Measurements from ENCODE around the gene TCEA3. TPM values are rescaled to one million over a fixed set of nuclear protein-coding genes. Genes with fewer than 3 reads are reported as not detected.

TCEA3 gene
- polyA plus RNA-seq, 3 donors = 0.26 to 0.52 TPM; not detected in 1

GRCh38 chr1:23423415-23424292 is 894 bp downstream of the TCEA3 start:
- no peak for TF ChIP-seq CTCF (IDR thresholded peaks at IDR 0.05)
- intact Hi-C loops (cut with micrococcal nuclease) = no loop called here
- no peaks in the 10 kb centered on the region for H3K79me2 ChIP-seq (ENCODE audit: insufficient read depth, low read length)
- H3K27ac ChIP-seq (ENCODE audit: low read depth in 1 of 2, low read length in 2 of 2) = no peak overlapping the region
- DNase-seq = no peak
- 16% methylated on average over 31 of the region's 46 CpGs for WGBS (ENCODE audit: insufficient coverage)
- peaks cover 0 to 17% (median 5%) of the 10 kb centered on the region in 7 donors for H3K9me3 Mint-ChIP-seq
- peaks cover 2 to 9% of the 10 kb centered on the region in 2 donors for H3K36me3 Mint-ChIP-seq
- peak overlapping the region; percentile 8 to 68 (median 18) for H3K4me3 ChIP-seq (replicated peaks in 1 of 3; ENCODE audit: low read depth in 2 of 3, low read length in 3 of 3)
- no peaks in the 10 kb centered on the region for H4K20me1 ChIP-seq (ENCODE audit: insufficient read depth, low read length)
- H3K27me3 ChIP-seq (ENCODE audit: control insufficient read depth in 2 of 2, insufficient read depth in 2 of 2, low read length in 2 of 2) = peaks cover 22 to 50% of the 10 kb centered on the region in 2 donors
- H3K4me2 ChIP-seq (replicated peaks; ENCODE audit: extremely low read depth, low read length, poor library complexity, severe bottlenecking) = peak overlapping the region; percentile 59
- H3K27me3 Mint-ChIP-seq (ENCODE audit: low read depth in 3 of 3) = peaks cover 39 to 55% (median 53%) of the 10 kb centered on the region in 3 donors
- H3K36me3 ChIP-seq (replicated peaks in 1 of 2; ENCODE audit: control insufficient read depth in 1 of 2, insufficient read depth in 2 of 2, low read length in 2 of 2) = no peaks in the 10 kb centered on the region
- peaks cover 33 to 37% of the 10 kb centered on the region in 2 donors for H3K4me1 ChIP-seq (ENCODE audit: control insufficient read depth in 1 of 2, insufficient read depth in 2 of 2, low read length in 2 of 2)
- H3K9ac ChIP-seq (ENCODE audit: insufficient read depth, low read length, poor library complexity, severe bottlenecking) = peak overlapping the region; percentile 11
- peak overlapping the region; percentile 76 to 96 for H3K4me3 Mint-ChIP-seq
- H3K4me1 Mint-ChIP-seq = peaks cover 38% of the 10 kb centered on the region
- peaks cover 0 to 5% of the 10 kb centered on the region in 2 donors for H3K9me3 ChIP-seq (replicated peaks in 1 of 2; ENCODE audit: control insufficient read depth in 1 of 2, insufficient read depth in 1 of 2, low read length in 2 of 2)
- peak overlapping the region in 1 of 7 donors; percentile 5 for H3K27ac Mint-ChIP-seq
- H2AFZ ChIP-seq (ENCODE audit: insufficient read depth, low read depth, low read length, poor library complexity, severe bottlenecking) = peak overlapping the region; percentile 73

GRCh38 chr1:23422941-23423340 is 1.6 kb downstream of the TCEA3 start:
- Mint-ChIP-seq H3K36me3 (peaks cover 2 to 9% of the 10 kb centered on the region in 2 donors), H3K27me3 (ENCODE audit: low read depth in 3 of 3) (peaks cover 39 to 49% (median 48%) of the 10 kb centered on the region in 3 donors), H3K9me3 (peaks cover 0 to 16% (median 5%) of the 10 kb centered on the region in 7 donors), H3K4me3 (peak overlapping the region; percentile 74 to 96), H3K27ac (no peak overlapping the region), H3K4me1 (peaks cover 38% of the 10 kb centered on the region)
- 87% methylated on average over 6 of the region's 6 CpGs for WGBS (ENCODE audit: insufficient coverage)
- TF ChIP-seq CTCF (IDR thresholded peaks at IDR 0.05) = no peak
- no peaks in the 10 kb centered on the region for H3K79me2 ChIP-seq (ENCODE audit: insufficient read depth, low read length)
- H3K36me3 ChIP-seq (replicated peaks in 1 of 2; ENCODE audit: control insufficient read depth in 1 of 2, insufficient read depth in 2 of 2, low read length in 2 of 2) = no peaks in the 10 kb centered on the region
- H3K9ac ChIP-seq (ENCODE audit: insufficient read depth, low read length, poor library complexity, severe bottlenecking) = peak overlapping the region; percentile 46
- H3K9me3 ChIP-seq (replicated peaks in 1 of 2; ENCODE audit: control insufficient read depth in 1 of 2, insufficient read depth in 1 of 2, low read length in 2 of 2) = peaks cover 0 to 5% of the 10 kb centered on the region in 2 donors
- peak overlapping the region; percentile 77 for H3K4me2 ChIP-seq (replicated peaks; ENCODE audit: extremely low read depth, low read length, poor library complexity, severe bottlenecking)
- H3K27me3 ChIP-seq (ENCODE audit: control insufficient read depth in 2 of 2, insufficient read depth in 2 of 2, low read length in 2 of 2) = peaks cover 22 to 44% of the 10 kb centered on the region in 2 donors
- no peak for DNase-seq
- H3K4me3 ChIP-seq (replicated peaks in 1 of 3; ENCODE audit: low read depth in 2 of 3, low read length in 3 of 3) = peak overlapping the region in 2 of 3 experiments; percentile 16 to 74
- no peaks in the 10 kb centered on the region for H4K20me1 ChIP-seq (ENCODE audit: insufficient read depth, low read length)
- peak overlapping the region; percentile 89 for H2AFZ ChIP-seq (ENCODE audit: insufficient read depth, low read depth, low read length, poor library complexity, severe bottlenecking)
- peak overlapping the region; percentile 13 to 64 for H3K27ac ChIP-seq (ENCODE audit: low read depth in 1 of 2, low read length in 2 of 2)
- intact Hi-C loops (cut with micrococcal nuclease) = no loop called here
- peaks cover 33 to 37% of the 10 kb centered on the region in 2 donors for H3K4me1 ChIP-seq (ENCODE audit: control insufficient read depth in 1 of 2, insufficient read depth in 2 of 2, low read length in 2 of 2)

All from CD14-positive monocyte (primary cell).